H9 (cell line): Measurements from ENCODE around the gene EPB41L4A. TPM values are rescaled to one million over a fixed set of nuclear protein-coding genes. Genes with fewer than 3 reads are reported as not detected.

Source experiments
- DNase-seq: peaks from one replicate; pipeline ENCODE4 v3.0.0-alpha.2; 2017
- H2AFZ ChIP-seq: one replicate; pipeline ENCODE4 v1.6.1; 2013; ENCODE audit warnings: mild to moderate bottlenecking, low read length, control low read depth, moderate library complexity
- H2AK5ac ChIP-seq: 2 replicates; pipeline ENCODE4 v1.6.1; 2013; ENCODE audit warnings: low read length, control low read depth, mixed read lengths; ENCODE audit not compliant: insufficient read length
- H2BK120ac ChIP-seq: one replicate; pipeline ENCODE4 v1.6.1; 2013; ENCODE audit warnings: low read depth, mild to moderate bottlenecking, low read length, control low read depth, inconsistent platforms; ENCODE audit not compliant: poor library complexity, severe bottlenecking
- H2BK12ac ChIP-seq: 2 replicates; pipeline ENCODE4 v1.6.1; 2013; ENCODE audit warnings: low read length, control low read depth, mixed read lengths, low read depth; ENCODE audit not compliant: insufficient read length
- H2BK15ac ChIP-seq: 2 replicates; pipeline ENCODE4 v1.6.1; 2013; ENCODE audit warnings: low read depth, low read length, control low read depth
- H2BK20ac ChIP-seq: one replicate; pipeline ENCODE4 v1.6.1; 2013; ENCODE audit warnings: low read depth, mild to moderate bottlenecking, low read length, control low read depth, inconsistent platforms; ENCODE audit not compliant: poor library complexity, severe bottlenecking
- H2BK5ac ChIP-seq: 2 replicates; pipeline ENCODE4 v1.6.1; 2013; ENCODE audit warnings: low read length, control low read depth, mixed read lengths; ENCODE audit not compliant: insufficient read length
- H3K14ac ChIP-seq: 2 replicates; pipeline ENCODE4 v1.6.1; 2013; ENCODE audit warnings: low read length, control low read depth; ENCODE audit not compliant: insufficient read depth
- H3K18ac ChIP-seq: 2 replicates; pipeline ENCODE4 v1.6.1; 2013; ENCODE audit warnings: low read depth, mild to moderate bottlenecking, mixed read lengths, low read length, control low read depth; ENCODE audit not compliant: insufficient read length
- H3K23ac ChIP-seq: 2 replicates; pipeline ENCODE4 v1.6.1; 2013; ENCODE audit warnings: low read length, control low read depth, mixed read lengths, low read depth; ENCODE audit not compliant: insufficient read length
- H3K23me2 ChIP-seq: 2 replicates; pipeline ENCODE4 v1.6.1; 2013; ENCODE audit warnings: low read depth, mild to moderate bottlenecking, mixed read lengths, low read length, control low read depth; ENCODE audit not compliant: insufficient read length, poor library complexity, severe bottlenecking
- H3K27ac ChIP-seq: 2 replicates; pipeline ENCODE4 v1.5.1; 2013; ENCODE audit warnings: low read length, control low read depth, mixed read lengths, low read depth; ENCODE audit not compliant: insufficient read length
- H3K27me3 ChIP-seq: 2 replicates; pipeline ENCODE4 v1.6.1; 2013; ENCODE audit warnings: low read length, control low read depth, inconsistent platforms; ENCODE audit not compliant: insufficient read depth
- H3K4ac ChIP-seq: 2 replicates; pipeline ENCODE4 v1.6.1; 2013; ENCODE audit warnings: low read depth, mild to moderate bottlenecking, control low read depth, inconsistent platforms, low read length, moderate library complexity
- H3K4me1 ChIP-seq: 2 replicates; pipeline ENCODE4 v1.6.1; 2013; ENCODE audit warnings: low read length, control low read depth, inconsistent platforms; ENCODE audit not compliant: insufficient read depth
- H3K4me2 ChIP-seq: 2 replicates; pipeline ENCODE4 v1.6.1; 2013; ENCODE audit warnings: low read length, control low read depth, mixed read lengths; ENCODE audit not compliant: insufficient read length, insufficient read depth
- H3K56ac ChIP-seq: 2 replicates; pipeline ENCODE4 v1.6.1; 2013; ENCODE audit warnings: low read depth, mild to moderate bottlenecking, mixed read lengths, low read length, control low read depth; ENCODE audit not compliant: insufficient read length
- H3K79me1 ChIP-seq: 2 replicates; pipeline ENCODE4 v1.6.1; 2013; ENCODE audit warnings: low read depth, mild to moderate bottlenecking, moderate library complexity, low read length, control low read depth, inconsistent platforms; ENCODE audit not compliant: insufficient read depth, poor library complexity, severe bottlenecking
- H3K79me2 ChIP-seq: 2 replicates; pipeline ENCODE4 v1.6.1; 2013; ENCODE audit warnings: low read length, control low read depth, inconsistent platforms; ENCODE audit not compliant: insufficient read depth
- H3K9ac ChIP-seq: 2 replicates; pipeline ENCODE4 v1.6.1; 2013; ENCODE audit warnings: low read length, control low read depth, mixed read lengths; ENCODE audit not compliant: insufficient read length; ENCODE audit errors: extremely low read depth
- H3K9me3 ChIP-seq: one replicate; pipeline ENCODE4 v1.6.1; 2013; ENCODE audit warnings: low read depth, low read length, inconsistent platforms; ENCODE audit not compliant: control insufficient read depth
- H3T11ph ChIP-seq: one replicate; pipeline ENCODE4 v1.6.1; 2013; ENCODE audit warnings: mild to moderate bottlenecking, low read length, control low read depth, inconsistent platforms
- H4K20me1 ChIP-seq: one replicate; pipeline ENCODE4 v1.6.1; 2013; ENCODE audit not compliant: control insufficient read depth, insufficient read length, insufficient read depth
- H4K5ac ChIP-seq: 2 replicates; pipeline ENCODE4 v1.6.1; 2013; ENCODE audit warnings: low read depth, mild to moderate bottlenecking, mixed read lengths, low read length, control low read depth; ENCODE audit not compliant: insufficient read length
- H4K8ac ChIP-seq: replicated peaks from 2 replicates; pipeline ENCODE4 v1.6.1; 2013; ENCODE audit warnings: low read length, control low read depth, mixed read lengths, low read depth; ENCODE audit not compliant: insufficient read length
- H4K91ac ChIP-seq: 2 replicates; pipeline ENCODE4 v1.6.1; 2013; ENCODE audit warnings: low read depth, mild to moderate bottlenecking, moderate library complexity, mixed read lengths, low read length, control low read depth; ENCODE audit not compliant: insufficient read length
- H3K27ac Mint-ChIP-seq, 3 experiments: 2 replicates in 2 of 3; 3 replicates in 1 of 3; pipeline ENCODE4 v1.8.0; 2020 to 2021; ENCODE audit warnings: mixed read lengths in 3 of 3, mild to moderate bottlenecking in 1 of 3, moderate library complexity in 1 of 3
- H3K27me3 Mint-ChIP-seq: 2 replicates; pipeline ENCODE4 v1.8.0; 2021; ENCODE audit warnings: low read depth, mild to moderate bottlenecking, moderate library complexity, mixed read lengths
- H3K36me3 Mint-ChIP-seq, 3 experiments: 2 replicates in 2 of 3; 3 replicates in 1 of 3; pipeline ENCODE4 v1.8.0; 2020 to 2021; ENCODE audit warnings: low read depth in 3 of 3, mixed read lengths in 3 of 3; ENCODE audit not compliant: insufficient read depth in 1 of 3
- H3K4me1 Mint-ChIP-seq, 2 experiments: 2 replicates each; pipeline ENCODE4 v1.8.0; 2020; ENCODE audit warnings: mixed read lengths in 2 of 2
- H3K4me3 Mint-ChIP-seq, 2 experiments: 2 replicates in 1 of 2; 3 replicates in 1 of 2; pipeline ENCODE4 v1.8.0; 2020 to 2021; ENCODE audit warnings: mild to moderate bottlenecking in 2 of 2, mixed read lengths in 2 of 2, moderate library complexity in 1 of 2
- H3K9me3 Mint-ChIP-seq, 2 experiments: 2 replicates in 1 of 2; 3 replicates in 1 of 2; pipeline ENCODE4 v1.8.0; 2020; ENCODE audit warnings: mild to moderate bottlenecking in 2 of 2, mixed read lengths in 2 of 2, moderate library complexity in 1 of 2
- CTCF ChIP-seq: fragments of 200-600 bp; sonication (generic); conservative IDR thresholded peaks from 3 replicates; pipeline ENCODE4 v1.8.0; 2021; ENCODE audit warnings: antibody characterized with exemption, mild to moderate bottlenecking
- WGBS: extraction: QIAGEN DNeasy Blood & Tissue Kit; methylation state at CpG from one replicate; pipeline ENCODE4 v1.1.7; 2013; ENCODE audit warnings: missing lambda C conversion rate, low lambda C conversion rate, mixed read lengths; ENCODE audit not compliant: insufficient read length; ENCODE audit errors: extremely low coverage; 5-methylcytosine and 5-hydroxymethylcytosine counted together
- total RNA-seq: library from RNA; stranded (reverse); gene quantifications from 2 replicates; pipeline ENCODE4 v1.2.1, GENCODE V29; 2021

Gene EPB41L4A
- total RNA-seq, 1 experiment from 2014 or later = 4.9 TPM

DNA sequence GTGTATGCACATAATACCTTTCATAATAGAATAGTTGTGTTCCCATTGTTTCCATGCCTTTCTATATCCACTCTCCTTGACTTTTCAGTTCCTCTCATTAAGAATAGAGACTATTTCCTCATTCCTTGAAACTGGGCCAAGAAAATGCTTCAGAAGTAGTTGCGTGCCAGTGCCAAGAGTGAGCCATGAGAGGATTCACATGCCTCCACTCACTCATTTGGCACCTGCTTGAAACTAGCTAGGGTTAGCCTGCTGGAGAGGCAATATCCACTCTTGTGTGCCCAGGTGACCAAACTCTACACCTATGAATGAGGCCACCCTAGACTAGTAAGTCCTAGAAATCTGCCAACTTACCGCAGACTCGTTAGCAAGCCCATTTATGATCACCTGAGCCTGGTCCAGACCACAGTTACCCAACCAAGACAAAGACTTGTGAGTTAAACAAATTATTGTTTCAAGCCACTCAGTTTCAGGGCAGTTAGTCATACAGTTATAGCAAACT lies 276.3 kb downstream of the EPB41L4A start:
- Histone ChIP-seq H4K8ac (no peak overlapping the region), H2AFZ (no peak overlapping the region), H4K20me1 (no peaks in the 10 kb centered on the region), H3K56ac (no peak overlapping the region), H2BK20ac (no peak overlapping the region), H3K14ac (no peak overlapping the region), H3K27ac (no peak overlapping the region), H3T11ph (no peak overlapping the region), H4K91ac (no peak overlapping the region), H3K18ac (no peak overlapping the region), H3K4me2 (no peak overlapping the region), H2BK120ac (no peak overlapping the region), H3K23me2 (no peaks in the 10 kb centered on the region), H3K4ac (no peak overlapping the region), H3K9ac (no peak overlapping the region), H3K79me1 (no peaks in the 10 kb centered on the region), H2BK5ac (no peak overlapping the region), H3K27me3 (no peaks in the 10 kb centered on the region), H2BK12ac (no peak overlapping the region), H3K4me1 (no peaks in the 10 kb centered on the region), H3K9me3 (no peaks in the 10 kb centered on the region), H2AK5ac (no peak overlapping the region), H3K79me2 (no peaks in the 10 kb centered on the region), H2BK15ac (no peak overlapping the region), H3K23ac (no peak overlapping the region), H4K5ac (no peak overlapping the region)
- H3K27ac Mint-ChIP-seq = no peak overlapping the region
- H3K9me3 Mint-ChIP-seq = no peaks in the 10 kb centered on the region
- H3K36me3 Mint-ChIP-seq = no peaks in the 10 kb centered on the region
- TF ChIP-seq CTCF = no peak
- no peak overlapping the region for H3K4me3 Mint-ChIP-seq
- H3K27me3 Mint-ChIP-seq = no peaks in the 10 kb centered on the region
- no peaks in the 10 kb centered on the region for H3K4me1 Mint-ChIP-seq
- DNase-seq = no peak
- WGBS = no CpG with 5 or more reads among the region's 3 CpGs
